Fibroblast of lung (primary cell): ENCODE results near the gene THOC6.

Experiments
- EZH2 ChIP-seq: IDR thresholded peaks from 2 replicates; pipeline ENCODE4 v1.5.1; 2012; ENCODE audit warnings: low read length, control low read depth, mild to moderate bottlenecking; ENCODE audit errors: missing control alignments
- TF ChIP-seq, protein P1 (sequence below), 2 donors: IDR thresholded peaks in 1 of 2; conservative IDR thresholded peaks in 1 of 2; 1 replicate in 1 of 2; 2 replicates in 1 of 2; pipeline ENCODE4 v1.5.1; 2011 to 2012; ENCODE audit warnings: low read length in 2 of 2, control low read depth in 1 of 2, inconsistent platforms in 1 of 2, low read depth in 1 of 2, mild to moderate bottlenecking in 1 of 2

DNA sequence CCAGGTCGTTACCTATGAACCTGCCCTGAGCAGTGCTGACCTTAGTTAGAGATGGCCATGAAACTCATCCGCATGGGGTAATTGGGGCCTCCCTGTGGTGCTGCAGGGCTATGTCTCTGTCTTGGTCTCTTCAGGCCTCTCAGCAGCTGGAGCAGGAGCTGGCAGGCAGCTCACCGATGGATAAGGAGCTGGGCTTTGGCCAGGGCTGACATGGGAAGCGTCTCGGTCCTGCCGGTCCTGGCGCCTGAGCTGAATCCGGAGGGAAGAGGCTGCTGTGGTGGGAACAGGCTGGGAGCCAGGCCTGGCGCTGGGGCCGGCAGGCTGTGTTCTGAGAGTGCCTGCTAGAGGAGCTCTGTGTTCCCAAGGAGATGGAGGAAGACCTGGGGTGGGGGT is 51.7 kb downstream of the THOC6 start:
- TF ChIP-seq, protein P1, sequence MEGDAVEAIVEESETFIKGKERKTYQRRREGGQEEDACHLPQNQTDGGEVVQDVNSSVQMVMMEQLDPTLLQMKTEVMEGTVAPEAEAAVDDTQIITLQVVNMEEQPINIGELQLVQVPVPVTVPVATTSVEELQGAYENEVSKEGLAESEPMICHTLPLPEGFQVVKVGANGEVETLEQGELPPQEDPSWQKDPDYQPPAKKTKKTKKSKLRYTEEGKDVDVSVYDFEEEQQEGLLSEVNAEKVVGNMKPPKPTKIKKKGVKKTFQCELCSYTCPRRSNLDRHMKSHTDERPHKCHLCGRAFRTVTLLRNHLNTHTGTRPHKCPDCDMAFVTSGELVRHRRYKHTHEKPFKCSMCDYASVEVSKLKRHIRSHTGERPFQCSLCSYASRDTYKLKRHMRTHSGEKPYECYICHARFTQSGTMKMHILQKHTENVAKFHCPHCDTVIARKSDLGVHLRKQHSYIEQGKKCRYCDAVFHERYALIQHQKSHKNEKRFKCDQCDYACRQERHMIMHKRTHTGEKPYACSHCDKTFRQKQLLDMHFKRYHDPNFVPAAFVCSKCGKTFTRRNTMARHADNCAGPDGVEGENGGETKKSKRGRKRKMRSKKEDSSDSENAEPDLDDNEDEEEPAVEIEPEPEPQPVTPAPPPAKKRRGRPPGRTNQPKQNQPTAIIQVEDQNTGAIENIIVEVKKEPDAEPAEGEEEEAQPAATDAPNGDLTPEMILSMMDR (conservative IDR thresholded peaks at IDR 0.05 in 1 of 2, IDR thresholded peaks at IDR 0.05 in 1 of 2; ENCODE audit: low read depth in 1 of 2, low read length in 2 of 2): no peak
- no peak for TF ChIP-seq EZH2
